CD14-positive monocyte (primary cell): ENCODE data around the gene KIF18A. TPM values are rescaled to one million over a fixed set of nuclear protein-coding genes. Genes with fewer than 3 reads are reported as not detected.

ENCODE experiments used
- DNase-seq, 3 donors: peaks; one replicate each; pipeline ENCODE4 v3.0.0-alpha.2; 2011 to 2022
- H2AFZ ChIP-seq: 2 replicates; pipeline ENCODE4 v1.6.0; 2012; ENCODE audit warnings: mild to moderate bottlenecking, low read depth, low read length, inconsistent platforms; ENCODE audit not compliant: insufficient read depth, poor library complexity, severe bottlenecking
- H3K27ac ChIP-seq, 2 donors: 1 replicate in 1 of 2; 2 replicates in 1 of 2; pipeline ENCODE4 v1.5.1; 2012 to 2013; ENCODE audit warnings: low read length in 2 of 2, control low read depth in 1 of 2, inconsistent platforms in 1 of 2, low read depth in 1 of 2, mild to moderate bottlenecking in 1 of 2
- H3K27me3 ChIP-seq, 2 donors: one replicate each; pipeline versions ENCODE4 v1.6.0 to v1.6.1; 2011 to 2013; ENCODE audit warnings: low read length in 2 of 2; ENCODE audit not compliant: control insufficient read depth in 2 of 2, insufficient read depth in 2 of 2
- H3K36me3 ChIP-seq, 2 donors: replicated peaks in 1 of 2; 1 replicate in 1 of 2; 2 replicates in 1 of 2; pipeline versions ENCODE4 v1.5.1 to v1.6.1; 2012 to 2013; ENCODE audit warnings: low read length in 2 of 2, control low read depth in 1 of 2, inconsistent platforms in 1 of 2, mild to moderate bottlenecking in 1 of 2; ENCODE audit not compliant: insufficient read depth in 2 of 2, control insufficient read depth in 1 of 2
- H3K4me1 ChIP-seq, 2 donors: 1 replicate in 1 of 2; 2 replicates in 1 of 2; pipeline versions ENCODE4 v1.5.1 to v1.6.1; 2012 to 2013; ENCODE audit warnings: low read length in 2 of 2, control low read depth in 1 of 2, inconsistent platforms in 1 of 2, mild to moderate bottlenecking in 1 of 2, moderate library complexity in 1 of 2; ENCODE audit not compliant: insufficient read depth in 2 of 2, control insufficient read depth in 1 of 2
- H3K4me2 ChIP-seq: replicated peaks from 2 replicates; pipeline ENCODE3; 2012; ENCODE audit warnings: low read length, moderate library complexity, mild to moderate bottlenecking; ENCODE audit not compliant: poor library complexity, severe bottlenecking; ENCODE audit errors: extremely low read depth
- H3K4me3 ChIP-seq, 3 experiments: fragments of 200-600 bp in 1 of 3; sonication (generic) in 1 of 3; replicated peaks in 1 of 3; 1 replicate in 2 of 3; 2 replicates in 1 of 3; pipeline ENCODE4 v1.5.1; 2011 to 2013; ENCODE audit warnings: low read length in 3 of 3, mild to moderate bottlenecking in 3 of 3, control low read depth in 2 of 3, low read depth in 2 of 3, inconsistent platforms in 1 of 3, moderate library complexity in 1 of 3
- H3K79me2 ChIP-seq: 2 replicates; pipeline ENCODE4 v1.6.0; 2012; ENCODE audit warnings: mild to moderate bottlenecking, control low read depth, inconsistent platforms, low read length, moderate library complexity; ENCODE audit not compliant: insufficient read depth
- H3K9ac ChIP-seq: 2 replicates; pipeline ENCODE4 v1.6.0; 2017; ENCODE audit warnings: low read length, mild to moderate bottlenecking; ENCODE audit not compliant: insufficient read depth, poor library complexity, severe bottlenecking
- H3K9me3 ChIP-seq, 2 donors: replicated peaks in 1 of 2; 1 replicate in 1 of 2; 2 replicates in 1 of 2; pipeline versions ENCODE4 v1.5.1 to v1.6.1; 2012 to 2013; ENCODE audit warnings: low read length in 2 of 2, control low read depth in 1 of 2; ENCODE audit not compliant: control insufficient read depth in 1 of 2, insufficient read depth in 1 of 2
- H4K20me1 ChIP-seq: 2 replicates; pipeline ENCODE4 v1.6.0; 2012; ENCODE audit warnings: mild to moderate bottlenecking, low read length, control low read depth, moderate library complexity; ENCODE audit not compliant: insufficient read depth
- H3K27ac Mint-ChIP-seq, 7 donors: one replicate each; pipeline ENCODE4 v1.8.0; 2020; ENCODE audit warnings: mild to moderate bottlenecking in 7 of 7, mixed read lengths in 7 of 7, moderate library complexity in 6 of 7, inconsistent platforms in 2 of 7
- H3K27me3 Mint-ChIP-seq, 3 donors: one replicate each; pipeline ENCODE4 v1.8.0; 2021 to 2022; ENCODE audit warnings: low read depth in 3 of 3, mild to moderate bottlenecking in 3 of 3, mixed read lengths in 3 of 3, moderate library complexity in 3 of 3, inconsistent platforms in 1 of 3
- H3K36me3 Mint-ChIP-seq, 2 donors: one replicate each; pipeline ENCODE4 v1.8.0; 2020; ENCODE audit warnings: mixed read lengths in 2 of 2, inconsistent platforms in 1 of 2, mild to moderate bottlenecking in 1 of 2
- H3K4me1 Mint-ChIP-seq: one replicate; pipeline ENCODE4 v1.8.0; 2020; ENCODE audit warnings: mild to moderate bottlenecking, mixed read lengths
- H3K4me3 Mint-ChIP-seq, 2 donors: one replicate each; pipeline ENCODE4 v1.8.0; 2020; ENCODE audit warnings: mild to moderate bottlenecking in 2 of 2, mixed read lengths in 2 of 2, moderate library complexity in 1 of 2
- H3K9me3 Mint-ChIP-seq, 7 donors: one replicate each; pipeline ENCODE4 v1.8.0; 2020 to 2022; ENCODE audit warnings: mixed read lengths in 7 of 7, mild to moderate bottlenecking in 6 of 7, moderate library complexity in 6 of 7, inconsistent platforms in 2 of 7
- CTCF ChIP-seq: fragments of 200-600 bp; IDR thresholded peaks from one replicate; pipeline ENCODE4 v1.8.0; 2022; ENCODE audit warnings: antibody characterized with exemption, mild to moderate bottlenecking
- WGBS: methylation state at CpG from one replicate; pipeline ENCODE4 v1.1.5; 2013; ENCODE audit warnings: missing lambda C conversion rate; ENCODE audit not compliant: insufficient coverage; 5-methylcytosine and 5-hydroxymethylcytosine counted together
- intact Hi-C, 2 donors: fragments of 100-400 bp; cut with micrococcal nuclease; formaldehyde crosslinking; loops; one replicate each; pipeline versions ENCODE4 v1.15.0 to v1.15.1; 2023
- polyA plus RNA-seq, 3 donors: library from polyadenylated mRNA; depleted of rRNA in 1 of 3; unstranded in 2 of 3; stranded (reverse) in 1 of 3; fragments of 300-500 nt in 2 of 3; fragments of >200 nt in 1 of 3; fragmentation: Illumina TruSeq in 2 of 3; gene quantifications; 1 replicate in 2 of 3; 2 replicates in 1 of 3; pipeline ENCODE4 v1.2.3, GENCODE V29; 2012 to 2021

Gene KIF18A
- polyA plus RNA-seq, 3 donors = 0.13 to 0.73 TPM; not detected in 1

DNA sequence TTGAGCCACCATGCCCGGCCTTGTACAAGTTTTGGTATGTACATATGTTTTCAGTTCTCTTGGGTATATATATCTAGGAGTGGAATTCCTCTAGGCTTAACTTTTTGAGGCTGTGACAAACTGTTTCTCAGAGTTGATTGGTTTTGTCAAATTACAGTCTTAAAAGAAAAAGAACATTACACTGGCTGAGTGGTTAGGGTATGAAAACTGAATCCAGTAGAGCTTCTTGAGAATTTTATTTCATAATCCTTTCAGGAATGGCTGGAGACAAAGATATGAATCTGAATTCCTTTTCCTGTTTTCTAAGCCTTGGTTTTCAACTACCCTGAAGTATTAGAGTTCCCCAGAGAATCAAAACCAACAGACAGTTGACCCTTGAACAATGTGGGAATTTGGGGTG is 6.8 kb upstream of the KIF18A start:
- no peak overlapping the region for H2AFZ ChIP-seq
- TF ChIP-seq CTCF = no peak
- no peak overlapping the region for H3K4me2 ChIP-seq
- no peak overlapping the region for H3K9ac ChIP-seq
- no peaks in the 10 kb centered on the region for H3K27me3 ChIP-seq
- peaks cover 4 to 14% of the 10 kb centered on the region in 2 donors for H3K36me3 ChIP-seq
- H3K27me3 Mint-ChIP-seq = no peaks in the 10 kb centered on the region
- H3K4me1 Mint-ChIP-seq = peaks cover 15% of the 10 kb centered on the region
- H3K79me2 ChIP-seq = peaks cover 17% of the 10 kb centered on the region
- H3K9me3 Mint-ChIP-seq = no peaks in the 10 kb centered on the region
- peaks cover 7 to 8% of the 10 kb centered on the region in 2 donors for H3K4me1 ChIP-seq
- intact Hi-C loops = no loop called here
- no CpG with 5 or more reads among the region's 1 CpG for WGBS
- H4K20me1 ChIP-seq = no peaks in the 10 kb centered on the region
- no peak overlapping the region for H3K4me3 Mint-ChIP-seq
- H3K36me3 Mint-ChIP-seq = peaks cover 19 to 22% of the 10 kb centered on the region in 2 donors
- no peak overlapping the region for H3K4me3 ChIP-seq
- DNase-seq = no peak
- H3K9me3 ChIP-seq = no peaks in the 10 kb centered on the region
- no peak overlapping the region for H3K27ac ChIP-seq
- no peak overlapping the region for H3K27ac Mint-ChIP-seq

DNA sequence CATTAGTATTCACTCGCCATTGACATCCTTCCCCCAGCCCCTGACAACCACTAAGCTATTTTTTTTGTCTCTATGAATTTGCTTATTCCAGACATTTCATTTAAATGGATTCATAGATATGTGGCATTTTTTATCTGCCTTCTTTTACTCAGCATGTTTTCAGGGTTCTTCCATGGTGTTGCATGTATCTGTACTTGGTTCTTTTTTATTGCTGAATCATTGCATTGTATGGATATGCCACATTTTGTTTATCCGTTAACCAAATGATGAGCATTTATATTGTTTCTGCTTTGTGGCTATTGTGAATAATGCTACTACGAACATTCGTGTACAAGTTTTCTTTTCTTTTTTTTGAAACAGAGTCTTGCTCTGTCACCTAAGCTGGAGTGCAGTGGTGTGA is 6.2 kb upstream of the KIF18A start:
- intact Hi-C loops = no loop called here
- H3K79me2 ChIP-seq = peaks cover 19% of the 10 kb centered on the region

More for the DNA sequence above, 6.2 kb upstream of the KIF18A start:
- no peak for TF ChIP-seq CTCF
- DNase-seq = no peak
- Mint-ChIP-seq H3K27ac (no peak overlapping the region), H3K36me3 (peaks cover 19 to 22% of the 10 kb centered on the region in 2 donors), H3K9me3 (no peaks in the 10 kb centered on the region), H3K4me1 (peaks cover 18% of the 10 kb centered on the region), H3K4me3 (no peak overlapping the region), H3K27me3 (no peaks in the 10 kb centered on the region)
- H3K9me3 ChIP-seq = no peaks in the 10 kb centered on the region
- no peak overlapping the region for H3K4me3 ChIP-seq
- H3K4me1 ChIP-seq = peaks cover 7 to 8% of the 10 kb centered on the region in 2 donors
- H3K27ac ChIP-seq = no peak overlapping the region
- H3K27me3 ChIP-seq = no peaks in the 10 kb centered on the region
- H3K9ac ChIP-seq = no peak overlapping the region
- WGBS = 100% methylated on average over 2 of the region's 4 CpGs
- no peaks in the 10 kb centered on the region for H4K20me1 ChIP-seq
- H3K4me2 ChIP-seq = no peak overlapping the region
- peaks cover 4 to 14% of the 10 kb centered on the region in 2 donors for H3K36me3 ChIP-seq
- H2AFZ ChIP-seq = no peak overlapping the region
